SK-N-SH (cell line): ENCODE data around the gene PROX2.

ENCODE experiments used
- CTCF ChIP-seq: fragments of 200-600 bp; sonication (generic); IDR thresholded peaks from 2 replicates; pipeline ENCODE4 v1.6.1; 2017; ENCODE audit warnings: antibody characterized with exemption, mild to moderate bottlenecking, moderate library complexity
- GABPA ChIP-seq: IDR thresholded peaks from 2 replicates; pipeline ENCODE4 v1.4.0; 2012; ENCODE audit warnings: low read depth, mild to moderate bottlenecking
- IRF3 ChIP-seq: fragments of 150-350 bp; IDR thresholded peaks from 2 replicates; pipeline ENCODE4 v1.6.1; 2016; ENCODE audit warnings: mild to moderate bottlenecking, low read depth, low read length
- JUND ChIP-seq: IDR thresholded peaks from 2 replicates; pipeline ENCODE4 v1.4.0; 2012
- NFIC ChIP-seq: IDR thresholded peaks from 2 replicates; pipeline ENCODE4 v1.4.0; 2012; ENCODE audit warnings: borderline replicate concordance
- POLR2AphosphoS5 ChIP-seq: IDR thresholded peaks from 2 replicates; pipeline ENCODE4 v1.6.1; 2012; ENCODE audit warnings: low read depth, low read length
- REST ChIP-seq: IDR thresholded peaks from 2 replicates; pipeline ENCODE4 v1.6.1; 2012; ENCODE audit warnings: mild to moderate bottlenecking, low read depth, low read length, moderate library complexity
- RFX5 ChIP-seq: IDR thresholded peaks from 2 replicates; pipeline ENCODE4 v1.6.1; 2012; ENCODE audit warnings: mild to moderate bottlenecking, improper control_type of control experiment, low read length
- SMC3 ChIP-seq: IDR thresholded peaks from 2 replicates; pipeline ENCODE4 v1.6.1; 2012; ENCODE audit warnings: low read depth, low read length, improper control_type of control experiment

- TF ChIP-seq REST (no peak), CTCF (no peak), NFIC (no peak), IRF3 (no peak), GABPA (no peak), JUND (no peak), RFX5 (no peak), SMC3 (no peak), POLR2AphosphoS5 (no peak)
Observed at GRCh38 chr14:74866708-74867389, 9.1 kb downstream of the PROX2 start.
